ENCODE data around the gene GPR4.
"Not testable (repeated sequence)": the region's sequence is repeated elsewhere in the genome, so short reads cannot be mapped to it uniquely, and the experiment has no call there.

GPR4 gene

DNA sequence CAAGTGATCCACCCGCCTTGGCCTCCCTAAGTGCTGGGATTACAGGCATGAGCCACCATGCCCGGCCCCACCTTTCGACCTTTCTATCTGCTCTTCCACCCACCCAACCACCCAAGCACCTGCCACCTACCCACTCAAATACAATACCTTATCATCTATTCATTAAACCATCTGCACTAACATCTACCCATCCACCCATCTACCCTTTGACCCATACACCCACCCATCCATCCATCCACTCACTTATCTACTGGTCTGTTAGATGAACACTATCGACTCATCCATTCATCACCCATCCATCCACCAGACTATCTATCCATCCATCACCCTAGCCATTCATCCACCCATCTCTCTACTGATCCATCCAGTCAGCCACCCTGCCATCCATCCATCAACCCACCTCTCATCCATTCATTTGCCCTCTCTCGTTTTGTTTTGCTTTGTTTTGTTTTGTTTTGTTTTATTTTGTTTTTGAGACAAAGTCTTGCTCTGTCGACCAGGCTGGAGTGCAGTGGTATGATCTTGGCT, 20.0 kb upstream of the GPR4 start:
- DNase-seq = no peak

DNA sequence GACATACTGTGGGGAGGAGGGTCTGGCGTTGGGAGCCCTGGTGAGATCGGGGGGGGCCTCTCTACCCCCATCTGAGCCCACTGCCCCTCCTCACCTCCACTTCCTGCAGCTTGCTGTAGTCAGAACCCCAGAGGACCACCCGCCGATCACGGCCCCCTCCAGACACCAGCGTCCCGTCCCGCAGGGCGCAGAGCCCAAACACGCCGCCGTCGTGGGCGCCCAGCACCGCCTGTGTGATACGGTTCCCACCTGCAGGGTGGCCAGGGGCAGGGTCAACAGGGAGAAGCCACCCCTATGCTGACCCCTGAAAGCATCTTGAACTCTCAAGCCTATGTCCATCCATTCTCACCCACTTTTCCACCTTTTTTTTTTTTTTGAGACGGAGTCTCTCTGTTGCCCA, 19.4 kb upstream of the GPR4 start:
- no peak for DNase-seq

DNA sequence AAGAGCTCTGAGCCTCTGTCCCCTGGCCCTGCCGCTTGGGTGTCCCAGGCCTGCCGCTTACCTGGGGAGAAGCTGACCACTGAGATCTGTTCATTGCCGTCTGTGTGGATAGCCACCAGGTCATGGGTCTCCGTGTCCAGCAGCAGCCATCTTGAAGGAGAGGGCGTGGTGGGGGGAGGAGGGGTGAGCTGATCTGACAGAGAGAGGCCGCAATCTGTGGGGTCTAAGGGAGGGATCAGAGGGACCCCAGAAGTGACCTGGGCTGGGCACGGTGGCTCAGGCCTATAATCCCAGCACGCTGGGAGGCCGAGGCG, 14.6 kb upstream of the GPR4 start:
- DNase-seq = no peak

DNA sequence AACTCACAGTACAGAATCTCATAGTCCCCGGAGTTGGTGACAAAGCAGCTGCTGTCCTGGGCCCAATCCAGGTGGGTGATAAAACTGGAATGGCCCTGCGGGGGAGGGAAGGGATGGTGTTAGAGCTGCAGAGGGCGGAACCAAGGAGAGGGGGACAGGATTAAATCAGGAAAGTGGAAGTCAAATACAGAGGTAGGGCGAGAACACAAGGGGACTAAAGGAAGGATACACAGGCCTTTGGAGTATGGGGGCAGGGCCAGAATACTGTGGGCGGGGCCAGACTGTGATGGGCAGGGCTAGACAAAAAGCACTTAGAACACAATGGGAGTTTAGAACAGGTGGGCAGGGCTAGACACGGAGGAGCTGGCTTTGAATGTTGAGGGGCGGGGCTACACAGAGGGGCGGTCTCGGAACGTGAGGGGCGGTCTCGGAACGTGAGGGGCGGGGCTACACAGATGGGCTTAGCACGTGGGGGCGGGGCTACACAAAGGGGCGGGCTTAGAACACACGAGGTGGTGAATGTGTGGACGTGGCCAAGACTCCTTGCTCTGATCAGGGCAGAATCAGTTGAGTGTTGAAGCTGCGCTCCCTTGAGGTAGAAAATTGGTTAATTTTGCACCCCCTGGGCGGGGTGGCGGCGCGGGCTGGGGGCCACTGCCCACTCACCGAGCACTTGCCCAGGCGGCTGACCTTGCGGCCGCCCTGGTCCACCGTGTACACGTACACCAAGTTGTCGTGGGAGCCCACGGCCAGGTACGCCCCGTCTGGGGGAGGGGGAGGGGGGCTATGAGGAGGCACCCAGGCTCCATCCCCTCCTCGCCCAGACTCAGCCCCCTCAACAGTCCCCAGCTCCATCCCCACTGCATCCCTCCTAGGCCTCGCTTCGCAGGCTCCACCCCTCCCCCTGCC, 14.0 kb upstream of the GPR4 start:
- DNase-seq = peak; percentile 79

DNA sequence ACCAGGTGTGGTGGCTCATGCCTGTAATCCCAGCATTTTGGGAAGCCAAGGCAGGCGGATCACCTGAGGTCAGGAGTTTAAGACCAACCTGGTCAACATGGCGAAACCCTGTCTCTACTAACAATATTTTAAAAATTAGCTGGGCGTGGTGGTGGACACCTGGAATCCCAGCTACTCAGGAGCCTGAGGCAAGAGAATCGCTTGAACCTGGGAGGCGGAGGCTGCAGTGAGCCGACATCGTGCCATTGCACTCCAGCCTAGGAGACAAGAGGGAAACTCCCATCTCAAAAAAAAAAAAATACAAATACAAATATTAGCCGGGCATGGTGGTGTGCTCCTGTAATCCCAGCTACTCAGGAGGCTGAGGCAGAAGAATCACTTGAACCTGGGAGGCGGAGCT, 13.0 kb upstream of the GPR4 start:
- DNase-seq = not testable (repeated sequence)

DNA sequence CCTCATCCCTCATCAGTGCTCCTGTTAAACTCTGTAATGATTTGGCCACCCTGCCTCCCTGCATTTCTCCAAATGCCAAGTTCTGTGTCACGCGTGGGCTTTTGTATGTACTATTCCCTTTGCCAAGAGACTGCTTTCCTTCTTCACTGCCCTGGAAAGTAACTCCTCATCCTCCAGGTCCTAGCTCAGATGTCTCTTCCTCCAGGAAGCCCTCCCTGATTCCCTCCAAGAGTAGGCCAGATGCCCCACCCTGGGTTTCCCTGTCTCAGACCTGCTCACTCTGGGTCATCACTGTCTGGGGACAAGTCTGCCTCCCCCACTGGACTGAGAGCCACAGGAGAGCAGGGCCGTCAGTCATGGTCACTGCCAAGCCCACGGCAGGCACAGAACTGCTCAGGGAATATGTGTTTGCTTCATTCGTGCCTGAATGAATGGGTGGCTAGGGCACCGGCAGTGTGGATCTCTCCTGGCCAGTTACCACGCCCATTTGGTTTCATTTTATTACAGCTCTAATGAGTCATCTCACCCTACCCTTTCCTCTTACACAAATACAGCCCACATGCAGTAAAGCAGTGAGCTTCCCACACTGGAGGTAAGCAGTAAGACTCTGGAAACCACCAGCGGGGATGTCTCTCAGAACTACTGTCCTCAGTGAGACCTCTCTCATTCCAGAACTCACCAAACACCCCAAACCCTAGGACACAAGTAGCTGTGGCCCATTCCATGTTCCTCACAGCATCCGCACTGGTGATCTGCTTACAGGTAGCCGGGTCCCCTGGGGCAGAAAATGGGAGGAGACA, 12.1 kb upstream of the GPR4 start:
- DNase-seq = peak; percentile 60

DNA sequence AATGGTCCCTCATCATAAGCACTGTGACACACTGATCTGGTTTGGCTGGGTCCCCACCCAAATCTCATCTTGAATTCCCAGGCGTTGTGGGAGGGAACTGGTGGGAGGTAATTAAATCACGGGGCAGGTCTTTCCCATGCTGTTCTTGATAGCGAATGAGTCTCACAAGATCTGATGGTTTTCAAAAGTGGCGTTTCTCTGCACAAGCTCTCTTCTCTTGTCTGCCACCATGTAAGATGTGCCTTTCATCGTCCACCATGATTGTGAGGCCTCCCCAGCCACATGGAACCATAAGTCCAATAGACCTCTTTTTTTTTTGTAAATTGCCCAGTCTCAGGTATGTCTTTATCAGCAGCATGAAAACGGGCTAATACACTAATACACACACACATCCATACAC, 6.9 kb upstream of the GPR4 start:
- no peak for DNase-seq

DNA sequence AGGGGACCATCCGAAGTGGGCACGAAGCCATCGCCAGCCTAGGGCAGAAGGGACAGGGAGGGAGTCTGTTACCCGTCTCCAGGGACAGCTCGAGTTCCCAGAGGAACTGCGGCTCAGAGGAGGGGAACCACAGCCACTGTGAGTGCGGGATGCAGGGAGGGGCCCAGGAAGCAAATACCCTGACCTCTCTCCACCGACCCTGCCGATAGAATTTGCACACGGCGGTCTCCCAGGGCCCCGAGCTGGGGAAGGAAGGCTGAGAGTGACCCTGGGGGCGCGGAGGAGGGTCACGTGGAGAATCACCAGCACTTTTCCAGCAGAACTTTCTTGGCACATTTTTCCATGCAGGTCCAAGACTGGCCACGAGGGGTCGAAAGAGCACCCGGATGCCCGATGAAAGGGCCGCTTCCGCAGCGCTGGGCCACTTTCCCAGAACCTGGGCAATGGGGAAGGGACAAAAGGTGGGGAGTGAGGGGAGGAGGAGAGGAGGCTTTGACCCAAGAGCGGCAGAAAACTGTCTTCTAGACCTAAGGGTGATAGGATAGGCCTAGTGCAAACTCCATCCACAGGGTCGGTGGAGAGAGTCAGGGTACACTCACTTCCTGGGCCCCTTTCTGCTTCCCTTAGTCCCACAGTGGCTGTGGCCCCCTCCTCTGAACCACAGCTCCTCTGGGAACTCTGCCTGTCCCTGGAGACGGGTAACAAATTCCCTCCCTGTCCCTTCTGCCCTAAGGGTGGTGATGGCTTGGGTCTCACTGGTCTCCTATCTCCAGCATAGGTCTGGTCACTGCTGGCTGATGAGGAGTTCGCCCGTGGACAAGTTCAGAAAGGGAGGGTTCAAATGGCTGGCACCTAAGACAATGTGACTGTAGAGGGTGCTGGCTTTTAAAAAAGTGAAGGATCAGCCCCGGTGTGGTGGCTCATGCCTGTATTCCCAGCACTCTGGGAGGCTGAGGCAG, 5.3 kb upstream of the GPR4 start:
- DNase-seq = peak; percentile 50

DNA sequence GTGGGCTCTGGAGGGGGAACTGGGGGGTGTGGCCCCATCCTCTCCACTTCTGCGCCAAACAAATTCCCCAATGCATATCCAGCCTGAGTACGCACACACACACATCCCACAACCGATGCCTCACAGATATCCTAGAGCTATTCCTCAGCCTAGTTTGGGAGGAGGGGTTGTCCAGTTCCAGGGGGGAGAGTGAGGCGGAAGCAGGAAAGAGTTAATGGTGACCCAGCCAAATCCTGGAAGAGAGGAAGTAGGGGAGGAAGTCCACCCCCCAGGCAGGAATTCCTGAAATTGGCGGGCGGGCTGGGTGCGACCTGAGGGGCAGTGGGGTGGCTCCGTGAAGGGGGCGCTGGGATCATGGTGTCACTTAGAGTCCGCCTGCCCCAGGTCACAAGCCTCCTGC, 897 bp downstream of the GPR4 start:
- no peak for DNase-seq

DNA sequence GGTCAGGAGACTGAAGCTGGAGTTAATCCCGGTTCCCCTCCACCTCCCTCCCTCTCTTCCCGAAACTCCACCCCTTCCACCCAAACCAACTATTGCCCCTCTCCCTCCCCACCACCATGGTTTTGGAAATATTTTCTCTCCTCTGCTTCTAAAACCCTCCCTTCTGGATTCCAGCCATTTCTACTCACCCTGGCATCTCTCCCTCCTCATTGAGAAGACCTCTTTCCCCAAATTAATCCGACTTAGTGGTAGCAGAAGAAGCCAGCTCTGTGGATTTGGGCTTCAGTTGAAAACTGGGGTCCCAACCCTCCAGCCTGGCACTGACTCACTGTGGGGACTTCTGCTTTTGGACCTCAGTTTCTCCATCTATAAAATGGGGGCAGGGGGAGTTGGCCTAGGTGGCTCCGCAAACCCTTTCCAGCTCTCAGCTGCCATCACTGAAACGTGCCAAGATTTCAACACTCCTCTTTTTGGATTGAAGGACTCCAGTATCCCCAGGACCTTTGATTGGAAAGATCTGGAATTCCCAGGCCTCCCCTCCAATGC, 1.6 kb downstream of the GPR4 start:
- DNase-seq = no peak

DNA sequence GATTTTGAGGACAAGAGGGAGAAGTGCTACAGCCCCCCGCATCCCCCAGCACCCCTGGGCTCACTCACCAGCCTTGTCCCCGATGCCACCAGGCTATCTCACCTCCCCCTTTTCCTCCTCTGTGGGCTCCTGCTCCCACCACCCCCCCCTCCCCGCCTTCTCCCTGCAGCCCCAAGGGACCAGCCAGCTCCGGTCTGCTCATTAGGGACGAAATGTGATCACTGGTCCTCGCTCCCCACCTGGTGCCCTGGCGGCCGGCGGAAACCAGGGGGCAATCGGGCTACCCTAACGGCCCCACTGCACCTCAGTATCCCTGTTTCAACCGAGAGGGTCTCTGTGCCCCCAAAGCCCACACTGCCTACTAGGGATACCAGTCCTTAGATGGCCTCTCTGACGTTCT, 2.7 kb downstream of the GPR4 start:
- no peak for DNase-seq

DNA sequence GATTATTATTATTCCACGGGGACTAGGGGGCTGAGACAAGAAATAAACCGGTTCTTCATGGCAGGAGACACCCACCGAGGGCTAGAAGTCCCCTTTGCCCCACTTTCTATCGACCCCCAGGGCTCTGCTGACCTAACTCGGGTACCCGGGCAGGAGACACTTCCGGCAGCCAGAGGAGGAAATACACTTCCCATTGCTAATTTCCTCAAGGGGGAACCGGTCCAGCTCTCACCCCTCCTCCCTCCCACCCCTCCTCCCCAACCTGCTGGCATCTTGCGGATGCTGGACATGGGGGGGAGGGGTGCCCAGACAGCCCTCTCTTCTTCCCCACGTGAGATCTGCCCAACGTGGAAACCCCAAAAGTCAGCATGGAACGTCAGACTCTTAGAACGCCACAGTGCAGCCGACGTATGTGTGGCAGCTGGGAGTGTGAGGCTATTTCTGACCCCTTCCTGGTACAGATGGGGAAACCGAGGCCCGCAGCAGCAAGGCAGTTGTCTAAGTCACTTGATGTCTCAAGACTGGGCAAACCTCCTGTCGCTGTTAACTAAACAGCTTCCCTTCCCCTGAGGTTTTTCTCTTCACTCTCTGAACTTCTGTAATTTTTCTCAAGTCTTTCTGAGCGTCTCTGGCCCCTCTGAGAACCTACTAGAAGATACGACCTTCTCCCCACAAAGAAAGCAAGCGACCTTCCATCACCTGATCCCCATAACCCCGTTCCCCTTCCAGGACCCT, 3.6 kb downstream of the GPR4 start:
- DNase-seq = no peak

DNA sequence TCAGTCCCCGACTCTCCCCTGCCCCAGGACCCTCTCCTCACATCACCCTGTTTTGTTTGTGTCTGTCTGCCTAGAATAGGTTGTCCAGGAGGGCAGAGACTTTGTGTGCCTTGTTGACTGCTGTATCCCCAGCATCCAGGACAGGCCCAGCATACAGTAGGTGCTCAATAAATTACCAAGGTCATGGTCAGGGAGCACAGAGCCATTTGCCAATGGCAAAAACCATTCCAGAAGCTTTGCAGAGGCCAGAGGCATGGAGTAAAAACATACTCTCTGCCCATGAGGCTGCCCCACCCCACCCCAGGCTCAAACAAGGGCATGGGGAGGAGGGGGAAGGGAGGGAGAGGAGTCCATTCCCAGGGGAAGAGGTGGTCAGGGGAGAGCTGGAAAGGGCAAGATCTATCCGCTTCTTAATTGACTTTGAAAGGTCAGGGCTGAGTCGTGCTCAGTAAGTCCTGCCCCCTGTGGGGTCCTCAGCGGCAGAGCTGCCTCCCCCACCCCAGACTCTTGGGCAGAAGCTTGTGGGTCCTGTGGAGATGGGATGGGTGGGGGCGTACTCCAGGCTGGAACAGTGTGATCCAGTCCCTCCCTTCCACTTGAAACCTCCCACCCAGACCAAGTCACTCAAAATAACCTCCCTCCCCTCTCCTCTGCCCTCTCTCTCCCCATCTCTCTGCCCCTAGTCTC, 4.4 kb downstream of the GPR4 start:
- no peak for DNase-seq

DNA sequence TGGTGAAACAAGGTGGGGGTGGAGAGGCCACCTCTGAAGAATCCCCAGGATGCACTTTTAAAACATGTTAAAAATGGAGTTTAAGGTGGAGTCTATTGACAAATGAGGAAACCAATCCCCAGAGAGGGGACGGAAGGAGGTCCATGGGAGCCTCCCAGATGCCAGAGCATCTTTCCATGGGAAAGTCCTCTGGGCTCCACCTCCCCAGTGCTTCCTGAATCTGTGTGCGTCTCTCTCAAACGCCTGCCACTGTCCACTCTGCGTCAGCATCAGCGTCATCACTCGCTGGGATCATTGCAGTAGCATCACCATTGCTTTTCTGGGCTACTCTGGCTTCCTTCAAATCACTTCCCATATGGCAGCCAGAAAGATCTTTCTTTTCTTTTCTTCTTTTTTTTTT, 6.2 kb downstream of the GPR4 start:
- DNase-seq = no peak

DNA sequence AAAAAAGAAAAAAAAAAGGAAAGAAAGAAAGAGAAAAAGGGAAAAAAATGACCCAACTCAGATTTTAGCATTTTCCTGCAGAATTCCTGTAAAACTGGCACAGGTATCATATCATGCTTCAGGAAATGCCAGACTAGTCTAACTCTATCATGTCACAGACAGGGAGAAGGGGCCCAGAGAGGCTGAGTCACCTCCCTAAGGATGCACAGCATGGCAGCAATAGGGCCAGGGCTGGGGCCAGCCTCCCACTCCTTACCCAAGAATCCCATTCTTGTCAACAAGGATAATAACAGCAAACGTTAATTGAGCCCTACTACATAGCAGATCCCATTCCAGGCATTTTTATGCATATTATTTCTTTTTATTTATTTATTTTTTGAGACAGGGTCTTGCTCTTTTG, 8.5 kb downstream of the GPR4 start:
- DNase-seq = no peak

DNA sequence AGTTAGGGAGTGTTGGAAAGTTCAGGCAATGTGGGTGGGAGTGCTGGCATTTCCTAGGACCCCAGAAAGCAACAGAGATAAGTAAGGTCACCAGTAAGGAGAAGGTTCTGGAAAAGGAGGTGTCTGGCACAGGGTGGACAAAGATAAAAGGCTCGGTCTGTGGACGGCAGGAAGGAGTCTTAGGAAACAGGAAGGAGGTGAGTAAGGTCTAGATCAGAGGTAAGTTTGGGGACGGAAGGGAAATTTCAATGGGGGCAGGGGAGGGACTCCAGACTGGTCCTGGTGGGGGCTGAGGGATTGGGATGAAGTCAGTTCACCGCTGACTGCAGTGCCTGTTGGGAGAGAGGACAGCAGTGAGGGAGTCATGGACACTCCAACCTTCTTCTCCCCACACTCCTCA, 9.6 kb downstream of the GPR4 start:
- DNase-seq = no peak

DNA sequence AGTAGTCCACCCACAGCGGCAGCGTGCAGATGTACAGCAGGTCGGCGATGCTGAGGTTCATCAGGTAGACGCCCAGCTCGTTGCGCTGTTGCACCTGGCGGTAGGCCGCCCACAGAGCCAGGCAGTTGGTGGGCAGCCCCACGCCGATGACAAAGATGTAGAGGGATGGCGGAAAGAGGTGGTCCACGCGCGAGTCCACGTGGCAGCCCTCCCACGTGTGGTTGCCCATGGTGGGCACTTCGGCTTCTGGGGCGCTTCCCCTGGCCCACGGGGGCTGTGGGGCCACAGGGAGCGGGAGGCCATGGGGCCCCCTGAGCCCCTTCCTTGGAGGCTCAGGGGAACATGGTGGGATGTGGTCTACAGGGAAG, 10.4 kb downstream of the GPR4 start:
- no peak for DNase-seq

DNA sequence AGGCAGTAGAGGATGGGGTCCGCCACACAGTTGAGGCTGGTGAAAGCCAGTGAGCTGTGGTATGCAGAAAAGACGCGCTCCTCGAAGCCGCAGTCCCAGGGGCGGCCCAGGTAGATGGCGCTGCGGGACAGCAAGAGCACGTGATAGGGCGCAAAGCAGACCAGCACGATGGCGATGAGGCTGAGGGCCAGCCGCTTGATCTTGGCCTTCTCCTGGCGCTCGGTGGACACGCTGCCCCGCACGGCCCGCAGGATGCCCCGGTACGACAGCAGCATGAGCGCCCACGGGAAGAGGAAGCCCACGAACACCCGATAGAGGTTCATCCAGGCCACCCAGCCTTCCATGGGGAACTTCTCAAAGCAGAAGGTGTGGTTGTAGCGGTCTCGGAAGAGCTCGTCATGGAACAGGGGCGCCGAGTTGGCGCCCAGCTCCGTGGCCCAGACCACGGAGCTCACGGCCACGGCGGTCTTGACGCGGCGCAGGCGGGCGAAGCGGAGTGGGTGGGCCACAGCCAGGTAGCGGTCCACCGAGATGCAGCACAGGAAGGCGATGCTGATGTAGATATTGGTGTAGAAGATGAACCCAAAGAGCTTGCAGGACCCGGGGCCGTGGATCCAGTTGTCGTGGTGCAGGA, 10.9 kb downstream of the GPR4 start:
- peak; percentile 46 for DNase-seq

DNA sequence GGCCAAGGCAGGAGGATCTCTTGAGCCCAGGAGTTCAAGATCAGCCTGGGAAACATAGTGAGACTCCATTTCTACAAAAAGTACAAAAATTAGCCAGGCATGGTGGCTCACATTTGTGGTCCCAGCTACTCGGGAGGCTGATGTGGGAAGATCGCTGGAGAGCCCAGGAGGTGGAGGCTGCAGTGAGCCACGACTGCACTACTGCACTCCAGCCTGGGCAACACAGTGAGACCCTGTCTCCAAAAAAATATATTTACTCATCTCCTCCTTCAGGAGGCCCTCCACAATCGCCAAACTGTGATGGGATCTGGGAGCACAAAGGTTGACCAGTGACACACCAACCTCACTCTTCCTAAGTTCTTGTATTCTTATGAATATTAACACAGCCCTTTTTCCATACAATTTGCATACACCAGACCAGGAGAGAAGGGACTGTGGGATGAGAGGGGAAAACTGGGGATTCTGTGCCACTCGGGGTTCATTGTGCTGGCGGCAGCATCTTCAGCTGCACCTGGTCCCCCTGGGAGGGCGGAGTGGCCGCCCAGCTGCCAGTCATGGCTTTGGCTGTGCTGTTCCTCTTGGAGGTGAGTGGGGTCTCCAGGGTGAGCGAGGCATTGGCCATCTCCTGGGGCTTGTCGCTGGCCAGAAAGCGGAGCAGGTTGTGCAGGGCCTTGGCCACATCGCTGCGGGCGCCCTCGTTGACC, 11.6 kb downstream of the GPR4 start:
- DNase-seq = no peak

DNA sequence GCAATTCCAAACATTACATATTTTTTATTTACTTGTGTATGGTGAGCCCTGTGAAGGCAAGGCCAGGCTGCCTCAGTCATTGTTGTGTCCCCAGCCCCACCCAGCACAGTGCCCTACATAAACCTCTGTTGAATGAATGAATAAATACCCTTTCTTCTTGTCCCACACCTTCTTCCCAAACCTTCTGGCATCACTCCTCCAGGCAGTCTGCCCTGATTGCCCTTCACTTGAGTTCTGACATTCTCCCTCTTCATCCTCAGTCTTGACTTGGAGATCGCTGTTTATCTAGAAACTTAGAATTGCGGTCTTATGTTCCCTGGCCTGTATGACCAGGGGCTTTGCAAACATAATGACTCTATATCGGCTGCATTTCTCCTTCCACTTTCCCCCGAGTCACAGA, 12.2 kb downstream of the GPR4 start:
- no peak for DNase-seq

Measured in stimulated activated CD4-positive, alpha-beta T cell treated with anti-CD3 and anti-CD28 coated beads, Interleukin-4, amount 100 ng/mL, for 24 hours (primary cell).